Parathyroid adenoma (tissue), 2 donors: ENCODE results near the gene RGS19.

Source experiments
- H2AFZ ChIP-seq: fragments of 300-600 bp; sonication (generic); one replicate; pipeline ENCODE4 v1.7.0; 2017; ENCODE audit warnings: antibody characterized with exemption, mild to moderate bottlenecking
- H3K27ac ChIP-seq: fragments of 300-600 bp; sonication (generic); one replicate; pipeline ENCODE4 v1.7.0; 2017
- H3K27me3 ChIP-seq: fragments of 300-600 bp; sonication (generic); one replicate; pipeline ENCODE4 v1.7.0; 2017; ENCODE audit warnings: low read length; ENCODE audit not compliant: control insufficient read depth, insufficient read depth
- H3K36me3 ChIP-seq: fragments of 300-600 bp; sonication (generic); one replicate; pipeline ENCODE4 v1.7.0; 2017; ENCODE audit warnings: low read length; ENCODE audit not compliant: control insufficient read depth, insufficient read depth
- H3K4me1 ChIP-seq: fragments of 300-600 bp; sonication (generic); one replicate; pipeline ENCODE4 v1.7.0; 2017; ENCODE audit warnings: control low read depth
- H3K4me2 ChIP-seq: fragments of 300-600 bp; sonication (generic); one replicate; pipeline ENCODE4 v1.7.0; 2017; ENCODE audit warnings: low read length
- H3K4me3 ChIP-seq: fragments of 300-600 bp; sonication (generic); one replicate; pipeline ENCODE4 v1.7.0; 2017; ENCODE audit warnings: low read depth, low read length
- H3K79me2 ChIP-seq: fragments of 300-600 bp; sonication (generic); one replicate; pipeline ENCODE4 v1.7.0; 2017; ENCODE audit warnings: control low read depth
- H3K9ac ChIP-seq: fragments of 300-600 bp; sonication (generic); one replicate; pipeline ENCODE4 v1.7.0; 2017; ENCODE audit warnings: mild to moderate bottlenecking
- H3K9me3 ChIP-seq: fragments of 300-600 bp; sonication (generic); one replicate; pipeline ENCODE4 v1.7.0; 2017; ENCODE audit warnings: low read length; ENCODE audit not compliant: control insufficient read depth
- CTCF ChIP-seq: fragments of 300-600 bp; sonication (generic); IDR thresholded peaks from one replicate; pipeline ENCODE4 v1.7.0; 2017; ENCODE audit warnings: antibody characterized with exemption, mild to moderate bottlenecking
- donor health status: primary hyperparathyroidism.

RGS19 gene

GRCh38 chr20:64070244-64070993 is 8.9 kb downstream of the RGS19 start:
- Histone ChIP-seq H2AFZ (no peak overlapping the region), H3K27ac (no peak overlapping the region), H3K4me3 (no peak overlapping the region), H3K4me1 (peaks cover 5% of the 10 kb centered on the region), H3K4me2 (no peak overlapping the region), H3K79me2 (no peaks in the 10 kb centered on the region), H3K9me3 (no peaks in the 10 kb centered on the region), H3K9ac (no peak overlapping the region), H3K36me3 (no peaks in the 10 kb centered on the region), H3K27me3 (no peaks in the 10 kb centered on the region)
- no peak for TF ChIP-seq CTCF

- Histone ChIP-seq H3K4me1 (peaks cover 11% of the 10 kb centered on the region), H3K4me3 (no peak overlapping the region), H3K27me3 (no peaks in the 10 kb centered on the region), H2AFZ (no peak overlapping the region), H3K9me3 (no peaks in the 10 kb centered on the region), H3K9ac (no peak overlapping the region), H3K27ac (no peak overlapping the region), H3K36me3 (no peaks in the 10 kb centered on the region), H3K4me2 (no peak overlapping the region), H3K79me2 (peaks cover 2% of the 10 kb centered on the region)
- peak; percentile 76 for TF ChIP-seq CTCF
These were observed 9.6 kb downstream of the RGS19 start for GRCh38 chr20:64069614-64070243.

- Histone ChIP-seq H3K4me3 (no peak overlapping the region), H3K27me3 (no peaks in the 10 kb centered on the region), H3K36me3 (no peaks in the 10 kb centered on the region), H3K27ac (no peak overlapping the region), H3K4me2 (no peak overlapping the region), H3K79me2 (peaks cover 5% of the 10 kb centered on the region), H2AFZ (no peak overlapping the region), H3K9ac (no peak overlapping the region), H3K4me1 (peaks cover 16% of the 10 kb centered on the region), H3K9me3 (no peaks in the 10 kb centered on the region)
- no peak for TF ChIP-seq CTCF
These were observed 10.1 kb downstream of the RGS19 start for GRCh38 chr20:64069209-64069613.

GRCh38 chr20:64068386-64069208 is 10.7 kb downstream of the RGS19 start:
- Histone ChIP-seq H3K36me3 (no peaks in the 10 kb centered on the region), H3K27ac (no peak overlapping the region), H3K4me2 (no peak overlapping the region), H3K9me3 (no peaks in the 10 kb centered on the region), H3K79me2 (peaks cover 5% of the 10 kb centered on the region), H3K27me3 (no peaks in the 10 kb centered on the region), H3K4me3 (no peak overlapping the region), H3K4me1 (peaks cover 16% of the 10 kb centered on the region), H2AFZ (no peak overlapping the region), H3K9ac (no peak overlapping the region)
- TF ChIP-seq CTCF = no peak
